MM.1S (cell line): ENCODE data around the gene GORAB.

ENCODE experiments used
- EZH2 ChIP-seq: fragments of 300-600 bp; sonication (generic); optimal IDR thresholded peaks from 2 replicates; pipeline ENCODE3; 2017; ENCODE audit warnings: low read depth, mild to moderate bottlenecking, antibody characterized with exemption, low read length, mixed read lengths
- TF ChIP-seq, protein P1 (sequence below): fragments of 300-600 bp; sonication (generic); IDR thresholded peaks from 2 replicates; pipeline ENCODE4 v1.5.1; 2016; ENCODE audit warnings: antibody characterized with exemption, low read length, mixed read lengths

DNA sequence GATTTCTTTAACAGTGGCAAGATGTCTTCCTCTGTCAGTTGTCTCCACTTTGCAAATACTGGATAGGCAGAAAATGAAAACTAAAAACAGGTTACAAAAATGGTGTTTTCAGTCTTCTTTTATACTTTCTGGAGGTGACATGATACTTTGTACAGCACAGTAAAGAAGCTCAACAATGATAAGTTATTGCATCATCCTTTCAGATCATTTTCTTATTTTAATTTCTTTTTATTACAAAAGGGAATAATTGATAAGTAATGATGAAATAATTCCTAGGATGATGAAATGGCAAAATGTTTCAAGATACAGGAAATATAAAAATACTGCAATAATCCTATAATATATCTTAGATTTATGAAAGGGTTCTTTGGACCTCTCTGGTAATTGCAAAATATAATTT, 16.5 kb downstream of the GORAB start:
- TF ChIP-seq, protein P1, sequence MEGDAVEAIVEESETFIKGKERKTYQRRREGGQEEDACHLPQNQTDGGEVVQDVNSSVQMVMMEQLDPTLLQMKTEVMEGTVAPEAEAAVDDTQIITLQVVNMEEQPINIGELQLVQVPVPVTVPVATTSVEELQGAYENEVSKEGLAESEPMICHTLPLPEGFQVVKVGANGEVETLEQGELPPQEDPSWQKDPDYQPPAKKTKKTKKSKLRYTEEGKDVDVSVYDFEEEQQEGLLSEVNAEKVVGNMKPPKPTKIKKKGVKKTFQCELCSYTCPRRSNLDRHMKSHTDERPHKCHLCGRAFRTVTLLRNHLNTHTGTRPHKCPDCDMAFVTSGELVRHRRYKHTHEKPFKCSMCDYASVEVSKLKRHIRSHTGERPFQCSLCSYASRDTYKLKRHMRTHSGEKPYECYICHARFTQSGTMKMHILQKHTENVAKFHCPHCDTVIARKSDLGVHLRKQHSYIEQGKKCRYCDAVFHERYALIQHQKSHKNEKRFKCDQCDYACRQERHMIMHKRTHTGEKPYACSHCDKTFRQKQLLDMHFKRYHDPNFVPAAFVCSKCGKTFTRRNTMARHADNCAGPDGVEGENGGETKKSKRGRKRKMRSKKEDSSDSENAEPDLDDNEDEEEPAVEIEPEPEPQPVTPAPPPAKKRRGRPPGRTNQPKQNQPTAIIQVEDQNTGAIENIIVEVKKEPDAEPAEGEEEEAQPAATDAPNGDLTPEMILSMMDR = no peak
- TF ChIP-seq EZH2 = no peak
